Endodermal cell (in vitro differentiated cells): ENCODE data around the gene SPRR5. TPM values are rescaled to one million over a fixed set of nuclear protein-coding genes. Genes with fewer than 3 reads are reported as not detected.

Experiments used
- DNase-seq: peaks from one replicate; pipeline ENCODE4 v3.0.0-alpha.2; 2017
- H3K27ac ChIP-seq: 2 replicates; pipeline ENCODE4 v1.5.1; 2013; ENCODE audit warnings: mild to moderate bottlenecking, low read depth, low read length, moderate library complexity
- H3K27me3 ChIP-seq: 2 replicates; pipeline ENCODE4 v1.6.1; 2013; ENCODE audit warnings: mild to moderate bottlenecking, low read length, moderate library complexity; ENCODE audit not compliant: insufficient read depth, control insufficient read depth, poor library complexity, severe bottlenecking
- H3K36me3 ChIP-seq: 2 replicates; pipeline ENCODE4 v1.7.0; 2013; ENCODE audit warnings: mild to moderate bottlenecking, low read length, moderate library complexity; ENCODE audit not compliant: control insufficient read depth, insufficient read depth
- H3K4me1 ChIP-seq: one replicate; pipeline ENCODE4 v1.7.0; 2013; ENCODE audit warnings: low read length; ENCODE audit not compliant: control insufficient read depth, insufficient read depth
- H3K4me3 ChIP-seq: 2 replicates; pipeline ENCODE4 v1.5.1; 2013; ENCODE audit warnings: mild to moderate bottlenecking, low read length, moderate library complexity
- H3K9ac ChIP-seq: 2 replicates; pipeline ENCODE4 v1.6.1; 2013; ENCODE audit warnings: mild to moderate bottlenecking, low read length, moderate library complexity; ENCODE audit not compliant: poor library complexity, severe bottlenecking; ENCODE audit errors: extremely low read depth
- H3K9me3 ChIP-seq: 2 replicates; pipeline ENCODE4 v1.6.1; 2013; ENCODE audit warnings: mild to moderate bottlenecking, low read length, moderate library complexity; ENCODE audit not compliant: control insufficient read depth
- H3K27ac Mint-ChIP-seq: 2 replicates; pipeline ENCODE4 v1.8.0; 2020; ENCODE audit warnings: mixed read lengths
- H3K27me3 Mint-ChIP-seq: 2 replicates; pipeline ENCODE4 v1.8.0; 2021; ENCODE audit warnings: mild to moderate bottlenecking, mixed read lengths; ENCODE audit not compliant: insufficient read depth
- H3K36me3 Mint-ChIP-seq: 2 replicates; pipeline ENCODE4 v1.8.0; 2020; ENCODE audit warnings: low read depth, mixed read lengths
- H3K4me1 Mint-ChIP-seq: 2 replicates; pipeline ENCODE4 v1.8.0; 2020; ENCODE audit warnings: mixed read lengths
- H3K4me3 Mint-ChIP-seq: 2 replicates; pipeline ENCODE4 v1.8.0; 2020; ENCODE audit warnings: mild to moderate bottlenecking, moderate library complexity, mixed read lengths
- H3K9me3 Mint-ChIP-seq: 2 replicates; pipeline ENCODE4 v1.8.0; 2020; ENCODE audit warnings: mild to moderate bottlenecking, mixed read lengths
- CTCF ChIP-seq: fragments of 200-600 bp; sonication (generic); conservative IDR thresholded peaks from 2 replicates; pipeline ENCODE4 v1.5.0; 2021; ENCODE audit warnings: antibody characterized with exemption, mild to moderate bottlenecking
- WGBS, 2 experiments: methylation state at CpG; one replicate each; pipeline versions ENCODE4 v1.1.5 to v1.1.7; 2013; ENCODE audit warnings: missing lambda C conversion rate in 2 of 2, mixed read lengths in 1 of 2; ENCODE audit not compliant: insufficient coverage in 1 of 2, insufficient read length in 1 of 2; 5-methylcytosine and 5-hydroxymethylcytosine counted together
- total RNA-seq, 2 donors: library from RNA; stranded (reverse); fragmentation: NEBNext Ultra II Directional in 1 of 2; extraction: Animal tissue kit (Norgen Biotek cat#: 25700) in 1 of 2; gene quantifications; 2 replicates in 1 of 2; 3 replicates in 1 of 2; pipeline ENCODE4 v1.2.1, GENCODE V29; 2021

SPRR5 gene
- total RNA-seq, 2 donors from 2014 or later = not detected

GRCh38 chr1:152970495-152970894 lies 23.5 kb downstream of the SPRR5 start, which contains the start of gene SPRR4:
Gene SPRR4, plus strand, starts transcription at chr1:152970648. Its CDS starts 1,243 bp downstream, at chr1:152971891.
- Histone ChIP-seq H3K4me1 (no peaks in the 10 kb centered on the region), H3K27me3 (no peaks in the 10 kb centered on the region), H3K36me3 (no peaks in the 10 kb centered on the region), H3K27ac (no peak within 1 kb of the TSS), H3K9ac (no peak within 1 kb of the TSS), H3K9me3 (peaks cover 12% of the 10 kb centered on the region), H3K4me3 (no peak within 1 kb of the TSS)
- Mint-ChIP-seq H3K4me1 (no peaks in the 10 kb centered on the region), H3K27ac (no peak within 1 kb of the TSS), H3K27me3 (peaks cover 7% of the 10 kb centered on the region), H3K36me3 (no peaks in the 10 kb centered on the region), H3K9me3 (peaks cover 36% of the 10 kb centered on the region), H3K4me3 (no peak within 1 kb of the TSS)
- DNase-seq = no peak
- no peak for TF ChIP-seq CTCF
- 71 to 91% methylated on average over 6 of the region's 6 CpGs for WGBS, 2 experiments

GRCh38 chr1:152972196-152972886 lies 25.3 kb downstream of the SPRR5 start:
- no peak overlapping the region for H3K27ac Mint-ChIP-seq
- peaks cover 8% of the 10 kb centered on the region for H3K27me3 Mint-ChIP-seq
- no peak overlapping the region for H3K27ac ChIP-seq
- DNase-seq = no peak
- H3K4me3 ChIP-seq = no peak overlapping the region
- no peak overlapping the region for H3K9ac ChIP-seq
- no peaks in the 10 kb centered on the region for H3K36me3 ChIP-seq
- peaks cover 27% of the 10 kb centered on the region for H3K9me3 Mint-ChIP-seq
- H3K9me3 ChIP-seq = peaks cover 7% of the 10 kb centered on the region
- 63 to 73% methylated on average over 4 of the region's 4 CpGs for WGBS, 2 experiments
- H3K36me3 Mint-ChIP-seq = no peaks in the 10 kb centered on the region
- H3K4me1 Mint-ChIP-seq = no peaks in the 10 kb centered on the region
- no peaks in the 10 kb centered on the region for H3K4me1 ChIP-seq
- no peak overlapping the region for H3K4me3 Mint-ChIP-seq
- H3K27me3 ChIP-seq = no peaks in the 10 kb centered on the region
- TF ChIP-seq CTCF = no peak

- TF ChIP-seq CTCF = no peak
- WGBS, 2 experiments = 75% methylated on average over 1 of the region's 1 CpG; no CpG with 5 or more reads in 1 of the 2 experiments
- Mint-ChIP-seq H3K27me3 (peaks cover 24% of the 10 kb centered on the region), H3K36me3 (no peaks in the 10 kb centered on the region), H3K27ac (no peak overlapping the region), H3K4me3 (no peak overlapping the region), H3K4me1 (no peaks in the 10 kb centered on the region), H3K9me3 (peaks cover 31% of the 10 kb centered on the region)
- no peaks in the 10 kb centered on the region for H3K27me3 ChIP-seq
- DNase-seq = no peak
- H3K9me3 ChIP-seq = peaks cover 29% of the 10 kb centered on the region
- H3K36me3 ChIP-seq = no peaks in the 10 kb centered on the region
- no peak overlapping the region for H3K9ac ChIP-seq
- no peak overlapping the region for H3K4me3 ChIP-seq
- no peak overlapping the region for H3K27ac ChIP-seq
- H3K4me1 ChIP-seq = no peaks in the 10 kb centered on the region
Measured at GRCh38 chr1:152976688-152977087, 29.7 kb downstream of the SPRR5 start.
